HEK293 (cell line): ENCODE measurements around the gene LRP1B.

Experiments used
- CTCF ChIP-seq: fragments of 450-650 bp; formaldehyde crosslinking; IDR thresholded peaks from 2 replicates; pipeline ENCODE4 v1.5.1; 2016; ENCODE audit warnings: missing biosample characterization, missing genetic modification characterization
- ZNF274 ChIP-seq, 2 experiments: fragments of 200-500 bp in 1 of 2; fragments of 450-650 bp in 1 of 2; sonication (Bioruptor generic) in 1 of 2; formaldehyde crosslinking in 1 of 2; IDR thresholded peaks; 2 replicates each; pipeline versions ENCODE4 v1.5.1 to v1.6.1; 2014 to 2016; ENCODE audit warnings: borderline replicate concordance in 1 of 2, inconsistent platforms in 1 of 2, low read length in 1 of 2, missing biosample characterization in 1 of 2, missing genetic modification characterization in 1 of 2
- ZNF324 ChIP-seq: fragments of 450-650 bp; formaldehyde crosslinking; IDR thresholded peaks from 2 replicates; pipeline ENCODE4 v1.5.1; 2016; ENCODE audit warnings: missing biosample characterization, missing genetic modification characterization

- TF ChIP-seq CTCF (no peak), ZNF324 (tag by site-specific recombination) (no peak), ZNF274 (IDR thresholded peaks at IDR 0.05; ENCODE audit: low read length) (no peak), ZNF274 (tag by site-specific recombination; IDR thresholded peaks at IDR 0.05; ENCODE audit: borderline replicate concordance) (no peak)
Measured at GRCh38 chr2:141417246-141417797, 713.5 kb downstream of the LRP1B start.
